Epithelial cell of proximal tubule (primary cell): ENCODE data around the gene CLIC4. TPM values are rescaled to one million over a fixed set of nuclear protein-coding genes. Genes with fewer than 3 reads are reported as not detected.

Experiments used
- DNase-seq: peaks from one replicate; pipeline ENCODE4 v3.0.0-alpha.2; 2011; ENCODE audit warnings: low read depth
- H3K4me3 ChIP-seq: 2 replicates; pipeline ENCODE4 v1.5.1; 2011; ENCODE audit warnings: low read depth, mild to moderate bottlenecking, low read length
- CTCF ChIP-seq: conservative IDR thresholded peaks from 2 replicates; pipeline ENCODE4 v1.5.1; 2012; ENCODE audit warnings: low read depth, mild to moderate bottlenecking, low read length
- total RNA-seq: library from RNA; depleted of rRNA; stranded (reverse); fragments of >200 nt; gene quantifications from 2 replicates; pipeline ENCODE4 v1.2.3, GENCODE V29; 2015

CLIC4 gene
- total RNA-seq, 1 donor from 2014 or later = 143 TPM

GRCh38 chr1:24830680-24831272 is 85.5 kb downstream of the CLIC4 start:
- no peak overlapping the region for H3K4me3 ChIP-seq
- TF ChIP-seq CTCF = peak; percentile 74
- peak; percentile 16 for DNase-seq

- H3K4me3 ChIP-seq = no peak overlapping the region
- DNase-seq = no peak
- TF ChIP-seq CTCF = no peak
These were observed 96.3 kb downstream of the CLIC4 start for GRCh38 chr1:24841593-24841992.

- TF ChIP-seq CTCF = no peak
- no peak overlapping the region for H3K4me3 ChIP-seq
- DNase-seq = no peak
These were observed 101.4 kb downstream of the CLIC4 start for GRCh38 chr1:24846671-24847070.

- no peak for DNase-seq
- H3K4me3 ChIP-seq = peak overlapping the region; percentile 54
- TF ChIP-seq CTCF = peak; percentile 82
These were observed 103.0 kb downstream of the CLIC4 start for GRCh38 chr1:24847995-24848881.

GRCh38 chr1:24849672-24850295 is 104.5 kb downstream of the CLIC4 start:
- DNase-seq = no peak
- peak; percentile 37 for TF ChIP-seq CTCF
- no peak overlapping the region for H3K4me3 ChIP-seq

GRCh38 chr1:24850328-24850920 is 105.2 kb downstream of the CLIC4 start:
- no peak overlapping the region for H3K4me3 ChIP-seq
- TF ChIP-seq CTCF = no peak
- DNase-seq = no peak
